Measurements from ENCODE around the gene CEMP1. TPM values are rescaled to one million over a fixed set of nuclear protein-coding genes. Genes with fewer than 3 reads are reported as not detected.
A peak's percentile ranks its signal among the peaks of the same experiment; 100 is the strongest.
"Not testable (repeated sequence)": the region's sequence is repeated elsewhere in the genome, so short reads cannot be mapped to it uniquely, and the experiment has no call there.

The CEMP1 gene
- total and polyA plus RNA-seq, 2 donors (not counting 1 experiment from before 2014, with no cell fraction given): 0.66 to 2.3 TPM

DNA sequence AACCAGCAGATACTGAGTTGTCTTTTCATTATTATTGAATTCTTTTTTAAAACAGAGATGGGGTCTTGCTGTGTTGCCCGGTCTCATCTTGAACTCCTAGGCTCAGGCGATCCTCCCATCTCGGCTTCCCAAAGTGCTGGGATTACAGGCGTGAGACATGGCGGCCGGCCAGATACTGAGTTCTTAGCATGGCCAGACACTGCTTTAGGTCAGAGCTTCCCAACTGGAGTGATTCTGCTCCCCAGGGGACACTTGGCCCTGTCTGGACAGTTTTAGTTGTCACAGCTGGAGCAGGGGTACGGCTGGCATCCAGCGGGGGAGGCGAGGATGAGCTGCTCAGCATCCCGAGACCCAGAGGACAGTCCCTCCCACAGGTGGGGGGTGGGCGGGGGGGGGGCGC, 47.7 kb upstream of the CEMP1 start:
- H3K4me3 Mint-ChIP-seq; H3K79me2 ChIP-seq (ENCODE audit: control insufficient read depth, insufficient read depth, low read length); H3K4me3 ChIP-seq (ENCODE audit: control extremely low read depth in 1 of 5, extremely low read depth in 1 of 5, insufficient read depth in 1 of 5, low read depth in 2 of 5, low read length in 4 of 5); H3K4me1 Mint-ChIP-seq; H3K27me3 ChIP-seq (replicated peaks in 1 of 4; ENCODE audit: control extremely low read depth in 1 of 4, control insufficient read depth in 3 of 4, insufficient read depth in 4 of 4, low read length in 3 of 4); H3K27me3 Mint-ChIP-seq; H3K9me3 ChIP-seq (ENCODE audit: control extremely low read depth in 1 of 3, control insufficient read depth in 2 of 3, insufficient read depth in 1 of 3, low read length in 2 of 3); H4K20me1 ChIP-seq (ENCODE audit: control insufficient read depth, insufficient read depth, low read length, poor library complexity, severe bottlenecking); POLR2A ChIA-PET; intact Hi-C loops (cut with micrococcal nuclease); H3K36me3 ChIP-seq (replicated peaks in 1 of 2; ENCODE audit: control extremely low read depth in 1 of 2, control insufficient read depth in 1 of 2, extremely low read depth in 1 of 2, insufficient read depth in 2 of 2, low read length in 1 of 2); DNase-seq; H3K4me2 ChIP-seq (replicated peaks; ENCODE audit: low read depth, low read length, poor library complexity, severe bottlenecking); H3K9me3 Mint-ChIP-seq (ENCODE audit: insufficient read depth); H2AFZ ChIP-seq (ENCODE audit: insufficient read depth, low read depth, low read length, poor library complexity, severe bottlenecking); H3K27ac Mint-ChIP-seq; CTCF ChIA-PET; H3K9ac ChIP-seq (ENCODE audit: low read length); H3K4me1 ChIP-seq (ENCODE audit: control insufficient read depth in 2 of 2, insufficient read depth in 2 of 2, low read length in 2 of 2); ATAC-seq (ENCODE audit: low read depth); H3K27ac ChIP-seq (ENCODE audit: low read length in 2 of 2): not testable (repeated sequence)
- WGBS (ENCODE audit: insufficient coverage): no CpG with 5 or more reads among the region's 12 CpGs

DNA sequence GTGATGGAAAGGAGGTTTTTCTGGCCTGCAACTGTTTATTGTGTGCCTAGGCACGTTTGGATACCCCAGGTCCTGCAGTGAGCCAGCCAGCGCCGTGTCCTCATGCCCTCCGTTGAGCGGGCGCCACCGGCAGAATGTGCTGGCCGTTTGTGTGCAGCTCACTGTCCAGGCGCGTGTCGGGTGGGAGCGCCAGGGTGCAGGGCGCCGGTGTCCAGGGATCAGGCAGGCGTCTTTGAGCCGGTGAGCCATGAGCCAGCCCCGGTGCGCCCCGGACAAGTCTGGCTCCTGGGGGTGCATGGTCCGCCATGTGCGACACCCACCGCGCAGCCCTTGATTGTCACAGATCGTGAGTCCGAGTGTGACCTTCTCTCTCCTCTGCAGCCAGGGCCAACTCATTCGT, 45.8 kb upstream of the CEMP1 start:
- H3K9ac ChIP-seq (ENCODE audit: low read length); H3K4me1 Mint-ChIP-seq; H3K36me3 ChIP-seq (replicated peaks in 1 of 2; ENCODE audit: control extremely low read depth in 1 of 2, control insufficient read depth in 1 of 2, extremely low read depth in 1 of 2, insufficient read depth in 2 of 2, low read length in 1 of 2); POLR2A ChIA-PET; H3K27me3 ChIP-seq (replicated peaks in 1 of 4; ENCODE audit: control extremely low read depth in 1 of 4, control insufficient read depth in 3 of 4, insufficient read depth in 4 of 4, low read length in 3 of 4); H3K9me3 ChIP-seq (ENCODE audit: control extremely low read depth in 1 of 3, control insufficient read depth in 2 of 3, insufficient read depth in 1 of 3, low read length in 2 of 3); H3K27me3 Mint-ChIP-seq; H3K79me2 ChIP-seq (ENCODE audit: control insufficient read depth, insufficient read depth, low read length); H3K27ac ChIP-seq (ENCODE audit: low read length in 2 of 2); H3K4me1 ChIP-seq (ENCODE audit: control insufficient read depth in 2 of 2, insufficient read depth in 2 of 2, low read length in 2 of 2); H2AFZ ChIP-seq (ENCODE audit: insufficient read depth, low read depth, low read length, poor library complexity, severe bottlenecking); H3K4me3 Mint-ChIP-seq; CTCF ChIA-PET; H3K27ac Mint-ChIP-seq; H3K4me3 ChIP-seq (ENCODE audit: control extremely low read depth in 1 of 5, extremely low read depth in 1 of 5, insufficient read depth in 1 of 5, low read depth in 2 of 5, low read length in 4 of 5); ATAC-seq (ENCODE audit: low read depth); H3K9me3 Mint-ChIP-seq (ENCODE audit: insufficient read depth); intact Hi-C loops (cut with micrococcal nuclease); H4K20me1 ChIP-seq (ENCODE audit: control insufficient read depth, insufficient read depth, low read length, poor library complexity, severe bottlenecking); DNase-seq; H3K4me2 ChIP-seq (replicated peaks; ENCODE audit: low read depth, low read length, poor library complexity, severe bottlenecking): not testable (repeated sequence)
- WGBS (ENCODE audit: insufficient coverage): no CpG with 5 or more reads among the region's 26 CpGs

DNA sequence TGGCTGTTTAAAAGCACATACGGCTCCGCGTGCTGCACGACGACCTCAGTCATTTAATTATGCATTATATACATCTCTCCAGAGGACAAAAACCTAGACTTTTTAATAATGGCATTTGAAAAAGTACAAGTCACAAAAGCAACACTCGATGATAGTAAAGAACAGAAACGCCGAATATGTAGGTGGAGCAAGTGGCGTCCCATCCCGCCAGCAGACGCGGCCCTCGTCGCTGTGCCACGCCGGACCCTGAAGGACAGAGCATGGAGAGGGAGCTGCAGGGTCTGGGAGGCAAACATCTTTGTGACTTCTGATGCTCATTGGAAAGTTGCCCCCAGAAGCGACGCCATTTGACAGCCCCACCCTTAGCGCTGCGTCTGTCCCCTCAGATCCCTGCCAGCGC, 44.6 kb upstream of the CEMP1 start:
- H3K9me3 ChIP-seq (ENCODE audit: control extremely low read depth in 1 of 3, control insufficient read depth in 2 of 3, insufficient read depth in 1 of 3, low read length in 2 of 3); H3K4me1 ChIP-seq (ENCODE audit: control insufficient read depth in 2 of 2, insufficient read depth in 2 of 2, low read length in 2 of 2); H3K4me3 ChIP-seq (ENCODE audit: control extremely low read depth in 1 of 5, extremely low read depth in 1 of 5, insufficient read depth in 1 of 5, low read depth in 2 of 5, low read length in 4 of 5); POLR2A ChIA-PET; H3K79me2 ChIP-seq (ENCODE audit: control insufficient read depth, insufficient read depth, low read length); H3K4me1 Mint-ChIP-seq; H4K20me1 ChIP-seq (ENCODE audit: control insufficient read depth, insufficient read depth, low read length, poor library complexity, severe bottlenecking); intact Hi-C loops (cut with micrococcal nuclease); H3K4me3 Mint-ChIP-seq; ATAC-seq (ENCODE audit: low read depth); H3K9me3 Mint-ChIP-seq (ENCODE audit: insufficient read depth); H3K27ac Mint-ChIP-seq; H3K27ac ChIP-seq (ENCODE audit: low read length in 2 of 2); H2AFZ ChIP-seq (ENCODE audit: insufficient read depth, low read depth, low read length, poor library complexity, severe bottlenecking); H3K27me3 ChIP-seq (replicated peaks in 1 of 4; ENCODE audit: control extremely low read depth in 1 of 4, control insufficient read depth in 3 of 4, insufficient read depth in 4 of 4, low read length in 3 of 4); H3K4me2 ChIP-seq (replicated peaks; ENCODE audit: low read depth, low read length, poor library complexity, severe bottlenecking); CTCF ChIA-PET; DNase-seq; H3K36me3 ChIP-seq (replicated peaks in 1 of 2; ENCODE audit: control extremely low read depth in 1 of 2, control insufficient read depth in 1 of 2, extremely low read depth in 1 of 2, insufficient read depth in 2 of 2, low read length in 1 of 2); H3K27me3 Mint-ChIP-seq; H3K9ac ChIP-seq (ENCODE audit: low read length): not testable (repeated sequence)
- no CpG with 5 or more reads among the region's 21 CpGs for WGBS (ENCODE audit: insufficient coverage)

- CTCF ChIA-PET; H3K27me3 Mint-ChIP-seq; H3K4me1 ChIP-seq (ENCODE audit: control insufficient read depth in 2 of 2, insufficient read depth in 2 of 2, low read length in 2 of 2); H3K27ac ChIP-seq (ENCODE audit: low read length in 2 of 2); H3K4me3 Mint-ChIP-seq; H3K27ac Mint-ChIP-seq; H3K4me3 ChIP-seq (ENCODE audit: control extremely low read depth in 1 of 5, extremely low read depth in 1 of 5, insufficient read depth in 1 of 5, low read depth in 2 of 5, low read length in 4 of 5); H3K79me2 ChIP-seq (ENCODE audit: control insufficient read depth, insufficient read depth, low read length); H3K9ac ChIP-seq (ENCODE audit: low read length); H3K27me3 ChIP-seq (replicated peaks in 1 of 4; ENCODE audit: control extremely low read depth in 1 of 4, control insufficient read depth in 3 of 4, insufficient read depth in 4 of 4, low read length in 3 of 4); H2AFZ ChIP-seq (ENCODE audit: insufficient read depth, low read depth, low read length, poor library complexity, severe bottlenecking); intact Hi-C loops (cut with micrococcal nuclease); H3K4me2 ChIP-seq (replicated peaks; ENCODE audit: low read depth, low read length, poor library complexity, severe bottlenecking); H3K9me3 ChIP-seq (ENCODE audit: control extremely low read depth in 1 of 3, control insufficient read depth in 2 of 3, insufficient read depth in 1 of 3, low read length in 2 of 3); POLR2A ChIA-PET; H3K4me1 Mint-ChIP-seq; H4K20me1 ChIP-seq (ENCODE audit: control insufficient read depth, insufficient read depth, low read length, poor library complexity, severe bottlenecking); H3K36me3 ChIP-seq (replicated peaks in 1 of 2; ENCODE audit: control extremely low read depth in 1 of 2, control insufficient read depth in 1 of 2, extremely low read depth in 1 of 2, insufficient read depth in 2 of 2, low read length in 1 of 2); H3K9me3 Mint-ChIP-seq (ENCODE audit: insufficient read depth); DNase-seq: not testable (repeated sequence)
- no CpG with 5 or more reads among the region's 6 CpGs for WGBS (ENCODE audit: insufficient coverage)
- ATAC-seq (ENCODE audit: low read depth): peak; percentile 60
Observed at GRCh38 chr16:2572704-2573103, 41.5 kb upstream of the CEMP1 start.
